SH-SY5Y (cell line): ENCODE data around the gene FOXN3.

ENCODE experiments used
- GATA2 ChIP-seq: IDR thresholded peaks from 2 replicates; pipeline ENCODE4 v1.6.1; 2011; ENCODE audit warnings: mild to moderate bottlenecking, low read depth, low read length
- GATA3 ChIP-seq: IDR thresholded peaks from 2 replicates; pipeline ENCODE4 v1.6.1; 2011; ENCODE audit warnings: low read depth, mild to moderate bottlenecking, low read length, moderate library complexity

DNA sequence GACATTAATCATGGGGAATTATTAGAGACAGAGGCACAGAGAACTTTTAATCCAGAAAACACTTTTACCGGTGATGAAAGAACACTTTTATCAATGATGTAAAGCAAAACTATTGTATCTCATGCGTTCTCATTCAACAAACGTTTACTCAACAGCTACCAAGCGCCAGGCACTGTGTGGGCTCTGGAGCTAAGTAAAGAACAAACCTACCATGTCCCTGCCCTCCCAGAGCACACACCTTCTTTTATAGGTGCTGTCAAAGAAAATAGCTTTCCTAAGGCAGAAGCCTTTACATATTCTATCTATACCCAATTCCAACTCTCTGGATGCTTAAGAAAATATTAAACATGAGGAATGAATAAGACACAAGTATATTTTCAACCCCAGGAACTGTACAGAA lies 91.1 kb downstream of the FOXN3 start:
- TF ChIP-seq GATA3 (no peak), GATA2 (no peak)
